Femur (tissue), 1 donor: ENCODE data around the gene MLC1.
A peak's percentile ranks its signal among the peaks of the same experiment; 100 is the strongest.

Experiments
- DNase-seq: peaks from one replicate; pipeline ENCODE4 v3.0.0-alpha.2; 2017

The MLC1 gene

GRCh38 chr22:50014053-50014501 lies 71.1 kb downstream of the MLC1 start:
- DNase-seq, result peak; percentile 17

- DNase-seq, result peak; percentile 35
These were observed 72.7 kb downstream of the MLC1 start, which contains the start of gene IL17REL for GRCh38 chr22:50012211-50013181. TSS of gene IL17REL (minus strand) at chr22:50012765. CDS start at chr22:50012646, 119 bp downstream.

GRCh38 chr22:50011447-50012210 lies 73.6 kb downstream of the MLC1 start:
- DNase-seq, result no peak

DNA sequence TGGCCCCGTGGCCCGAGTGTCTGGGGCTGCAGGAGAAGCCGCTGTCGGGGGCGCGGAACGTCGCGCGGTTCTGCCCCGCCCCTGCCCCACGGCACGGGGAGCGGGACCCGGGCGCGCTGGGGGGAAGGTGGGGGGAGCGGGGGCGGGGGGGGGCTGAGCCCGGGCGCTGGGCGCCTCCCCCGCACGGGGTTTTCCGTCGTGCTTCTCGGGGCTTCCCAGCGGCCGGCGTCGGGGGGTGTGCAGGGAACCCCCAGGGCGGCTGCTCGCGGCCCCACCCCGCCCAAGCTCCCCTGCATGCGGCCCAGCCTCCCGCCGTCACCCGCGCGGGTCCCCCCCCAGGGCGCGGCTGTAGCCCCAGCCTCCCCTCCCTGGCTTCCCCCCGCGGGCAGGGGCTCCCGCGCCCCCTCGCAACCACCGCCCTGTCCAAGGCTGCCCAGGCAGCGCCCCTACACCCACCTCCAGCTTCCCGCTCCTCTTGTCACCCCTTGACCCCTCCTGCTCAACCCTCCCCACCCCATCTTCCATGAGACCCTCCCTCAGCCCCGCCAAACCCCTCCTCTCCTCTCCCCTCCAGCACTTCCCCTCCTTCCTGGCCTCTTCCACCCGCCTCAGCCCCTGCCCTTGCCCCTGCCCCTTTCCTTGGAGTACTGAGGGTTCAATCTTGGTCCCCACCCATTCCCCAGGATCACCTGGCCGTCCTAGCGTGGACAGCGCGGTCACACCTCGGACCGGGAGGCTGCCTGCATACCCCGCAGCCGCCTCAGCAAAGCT lies 74.4 kb downstream of the MLC1 start:
- no peak for DNase-seq

GRCh38 chr22:50009765-50010675 lies 75.2 kb downstream of the MLC1 start:
- no peak for DNase-seq
